Measurements from ENCODE around the gene ARPC2. TPM values are rescaled to one million over a fixed set of nuclear protein-coding genes. Genes with fewer than 3 reads are reported as not detected.
A peak's percentile ranks its signal among the peaks of the same experiment; 100 is the strongest.

ARPC2 gene
- total and polyA plus RNA-seq, 2 of the 13 experiments (the other 11 are each of a cell fraction or from before 2014, with no cell fraction given) = 168 to 303 TPM

DNA sequence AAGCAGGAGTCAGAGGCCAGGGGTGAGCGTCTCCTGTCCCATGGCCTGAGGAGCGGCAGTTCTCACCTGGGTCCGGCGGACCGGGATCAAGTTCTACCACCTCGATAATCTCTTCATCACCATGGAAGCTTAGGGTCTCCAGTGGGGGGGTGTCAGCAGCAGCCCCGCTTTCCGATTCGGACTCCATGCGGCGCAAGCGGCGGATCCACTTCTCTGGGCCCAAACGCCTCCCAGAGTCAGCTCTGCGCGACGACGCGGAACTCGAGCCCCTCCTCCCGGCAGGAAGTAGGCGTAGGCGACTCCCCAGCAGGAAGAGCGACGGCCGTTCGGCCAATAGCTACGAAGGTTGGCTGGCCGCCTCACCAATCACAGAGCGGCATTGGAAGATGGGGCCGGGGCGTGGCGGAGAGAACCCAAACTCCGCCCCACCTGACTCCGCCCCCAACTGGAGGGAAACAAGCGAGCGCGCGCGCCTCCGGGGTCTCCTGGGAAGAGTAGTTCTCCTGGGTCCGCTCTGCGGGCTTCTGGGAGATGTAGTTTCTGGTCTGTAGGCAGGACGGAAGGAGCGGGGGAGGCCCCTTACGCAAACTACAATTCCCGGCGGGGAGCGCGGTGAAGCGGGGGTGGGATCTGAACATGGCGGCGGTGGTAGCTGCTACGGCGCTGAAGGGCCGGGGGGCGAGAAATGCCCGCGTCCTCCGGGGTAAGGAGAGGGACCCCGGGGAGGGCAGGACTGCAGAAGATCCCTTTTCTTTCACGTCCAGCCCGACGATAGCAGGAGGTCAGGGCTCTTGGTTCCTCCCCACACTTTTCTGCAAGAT is 53.1 kb downstream of the ARPC2 start, which contains the start of the genes AAMP and PNKD (continued):
- TF ChIP-seq DNMT3B (CRISPR knock-in tag; conservative IDR thresholded peaks at IDR 0.05) (no peak), ZNF709 (CRISPR knock-in tag; IDR thresholded peaks at IDR 0.05) (peak; percentile 91), PRPF4 (IDR thresholded peaks at IDR 0.05; ENCODE audit: low read depth, low read length, poor library complexity, severe bottlenecking) (no peak), ZNF672 (CRISPR knock-in tag; IDR thresholded peaks at IDR 0.05) (no peak), ZNF30 (CRISPR knock-in tag; IDR thresholded peaks at IDR 0.05) (no peak), ZNF431 (CRISPR knock-in tag; IDR thresholded peaks at IDR 0.05; ENCODE audit: borderline replicate concordance, low read depth) (no peak), ZNF446 (CRISPR knock-in tag; IDR thresholded peaks at IDR 0.05) (peak; percentile 76; the same call in 1 of the 2 replicates), FLYWCH1 (CRISPR knock-in tag; IDR thresholded peaks at IDR 0.05) (peak; percentile 59; the same call in 1 of the 2 replicates), MBD4 (IDR thresholded peaks at IDR 0.05; ENCODE audit: borderline replicate concordance, low read length) (no peak), REXO4 (CRISPR knock-in tag; IDR thresholded peaks at IDR 0.05; ENCODE audit: borderline replicate concordance) (peak; percentile 54; the same call in 1 of the 2 replicates), ZNF484 (CRISPR knock-in tag; IDR thresholded peaks at IDR 0.05; ENCODE audit: borderline replicate concordance, low read depth) (no peak), SIN3A (IDR thresholded peaks at IDR 0.05; ENCODE audit: borderline replicate concordance, low read depth, low read length) (peak; percentile 47; the same call in 1 of the 2 replicates), CHD4 (IDR thresholded peaks at IDR 0.05; ENCODE audit: borderline replicate concordance, low read length) (no peak; the same call in 1 of the 2 replicates), ZZZ3 (CRISPR knock-in tag; IDR thresholded peaks at IDR 0.05; ENCODE audit: borderline replicate concordance) (no peak; the same call in 1 of the 2 replicates), ZNF879 (CRISPR knock-in tag; IDR thresholded peaks at IDR 0.05) (no peak), ETS1 (CRISPR knock-in tag; IDR thresholded peaks at IDR 0.05) (no peak), HMGA1 (CRISPR knock-in tag; conservative IDR thresholded peaks at IDR 0.05) (no peak), ZEB1 (IDR thresholded peaks at IDR 0.05; ENCODE audit: insufficient replicate concordance, low read depth) (peak; percentile 47), NONO (IDR thresholded peaks at IDR 0.05) (no peak), NONO (CRISPR knock-in tag; conservative IDR thresholded peaks at IDR 0.05) (peak; percentile 23), ZNF564 (CRISPR knock-in tag; IDR thresholded peaks at IDR 0.05) (peak; percentile 48; the same call in 1 of the 2 replicates), TBL1XR1 (IDR thresholded peaks at IDR 0.05; ENCODE audit: borderline replicate concordance, low read length, partially characterized antibody) (peak; percentile 51), POGK (CRISPR knock-in tag; conservative IDR thresholded peaks at IDR 0.05) (peak; percentile 42), ISL2 (CRISPR knock-in tag; IDR thresholded peaks at IDR 0.05) (0 out of 2 replicates have a peak, but pooled peaks have one; percentile 59), HNF4G (IDR thresholded peaks at IDR 0.05; ENCODE audit: borderline replicate concordance, low read depth, low read length) (peak; percentile 19; the same call in 1 of the 2 replicates), HNF4G (CRISPR knock-in tag; IDR thresholded peaks at IDR 0.05; ENCODE audit: borderline replicate concordance, low read depth) (peak; percentile 34; the same call in 1 of the 2 replicates)
